Measurements from ENCODE around the gene TUBA1C. TPM values are rescaled to one million over a fixed set of nuclear protein-coding genes. Genes with fewer than 3 reads are reported as not detected.

The TUBA1C gene
- total RNA-seq, 1 experiment from 2014 or later, result 660 TPM

GRCh38 chr12:49295082-49295936 lies 30.4 kb downstream of the TUBA1C start, which contains the start of gene PRPH:
Gene PRPH, plus strand, starts transcription at chr12:49295147. Its CDS starts 54 bp downstream, at chr12:49295201.
- Histone ChIP-seq H4K8ac (replicated peaks; ENCODE audit: insufficient read length, low read depth, low read length) (no peak within 1 kb of the TSS), H2BK120ac (ENCODE audit: low read depth, low read length, poor library complexity, severe bottlenecking) (no peak within 1 kb of the TSS), H3K27me3 (ENCODE audit: insufficient read depth, low read length) (peaks cover 56% of the 10 kb centered on the region), H3K23me2 (ENCODE audit: insufficient read length, low read depth, low read length, poor library complexity, severe bottlenecking) (peaks cover 5% of the 10 kb centered on the region), H3K23ac (ENCODE audit: insufficient read length, low read depth, low read length) (no peak within 1 kb of the TSS), H2BK5ac (ENCODE audit: insufficient read length, low read length) (no peak within 1 kb of the TSS), H3T11ph (ENCODE audit: low read length) (no peak within 1 kb of the TSS), H3K56ac (ENCODE audit: insufficient read length, low read depth, low read length) (no peak within 1 kb of the TSS), H3K9me3 (ENCODE audit: control insufficient read depth, low read depth, low read length) (no peaks in the 10 kb centered on the region), H2BK15ac (ENCODE audit: low read depth, low read length) (no peak within 1 kb of the TSS), H2AK5ac (ENCODE audit: insufficient read length, low read length) (no peak within 1 kb of the TSS), H3K14ac (ENCODE audit: insufficient read depth, low read length) (no peak within 1 kb of the TSS; the same call in 1 of the 2 replicates), H3K79me1 (ENCODE audit: insufficient read depth, low read depth, low read length, poor library complexity, severe bottlenecking) (no peaks in the 10 kb centered on the region), H3K18ac (ENCODE audit: insufficient read length, low read depth, low read length) (no peak within 1 kb of the TSS), H2AFZ (ENCODE audit: low read length) (no peak within 1 kb of the TSS), H2BK12ac (ENCODE audit: insufficient read length, low read depth, low read length) (no peak within 1 kb of the TSS), H4K20me1 (ENCODE audit: control insufficient read depth, insufficient read depth, insufficient read length) (peaks cover 3% of the 10 kb centered on the region), H3K9ac (ENCODE audit: extremely low read depth, insufficient read length, low read length) (no peak within 1 kb of the TSS), H3K4me2 (ENCODE audit: insufficient read depth, insufficient read length, low read length) (peak within 1 kb of the TSS; percentile 46), H3K4me1 (ENCODE audit: insufficient read depth, low read length) (no peaks in the 10 kb centered on the region), H2BK20ac (ENCODE audit: low read depth, low read length, poor library complexity, severe bottlenecking) (no peak within 1 kb of the TSS), H3K27ac (ENCODE audit: insufficient read length, low read depth, low read length) (no peak within 1 kb of the TSS), H4K5ac (ENCODE audit: insufficient read length, low read depth, low read length) (no peak within 1 kb of the TSS), H4K91ac (ENCODE audit: insufficient read length, low read depth, low read length) (no peak within 1 kb of the TSS), H3K79me2 (ENCODE audit: insufficient read depth, low read length) (no peaks in the 10 kb centered on the region), H3K4ac (ENCODE audit: low read depth, low read length) (no peak within 1 kb of the TSS)
- Mint-ChIP-seq H3K27ac (no peak within 1 kb of the TSS), H3K27me3 (ENCODE audit: low read depth) (peaks cover 94% of the 10 kb centered on the region), H3K9me3 (peaks cover 0 to 2% of the 10 kb centered on the region in 2 experiments; a peak in 1 of 5 replicates), H3K4me1 (peaks cover 14 to 42% of the 10 kb centered on the region in 2 experiments), H3K4me3 (peak within 1 kb of the TSS; percentile 17 to 60; a peak in 3 of 5 replicates), H3K36me3 (ENCODE audit: insufficient read depth in 1 of 3, low read depth in 3 of 3) (no peaks in the 10 kb centered on the region; a peak in 2 of 7 replicates)
- TF ChIP-seq CTCF (conservative IDR thresholded peaks at IDR 0.05), result peak; percentile 37; the same call in 2 of the 3 replicates
- WGBS (ENCODE audit: extremely low coverage, insufficient read length, low lambda C conversion rate), result no CpG with 5 or more reads among the region's 82 CpGs
- DNase-seq, result peak; percentile 64

All from H9 (cell line).